IMR-90 (cell line): Measurements from ENCODE around the gene GPC5. TPM values are rescaled to one million over a fixed set of nuclear protein-coding genes. Genes with fewer than 3 reads are reported as not detected.

Source experiments
- ATAC-seq: fragments of 200-7000 bp; cut with Tn5 transposase; 2 replicates; pipeline ENCODE4 v1.9.1; 2020; ENCODE audit warnings: low read depth, mild to moderate bottlenecking, moderate library complexity
- BruUV-seq: library from RNA; stranded (reverse); fragments of 400-500 nt; replicated peaks from 2 replicates; lab custom pipeline; 2021; lab: Mats Ljungman, UMichigan
- CTCF ChIA-PET: fragments of 300-600 bp; formaldehyde crosslinking; extraction: SDS; loops from one replicate; lab custom pipeline; 2021; ENCODE audit warnings: antibody characterized with exemption; lab: Yijun Ruan, JAX
- POLR2A ChIA-PET: fragments of 300-600 bp; sonication (Branson Sonifier 250); formaldehyde crosslinking; loops from one replicate; lab custom pipeline; 2022; ENCODE audit warnings: antibody characterized with exemption; ENCODE audit not compliant: unreplicated experiment; lab: Charles Lee
- DNase-seq: peaks from one replicate; pipeline ENCODE4 v3.0.0; 2013
- H2AFZ ChIP-seq: replicated peaks from 2 replicates; pipeline ENCODE3; 2013; ENCODE audit warnings: low read length, mild to moderate bottlenecking; ENCODE audit not compliant: poor library complexity
- H2AK5ac ChIP-seq: 2 replicates; pipeline ENCODE4 v1.6.1; 2013; ENCODE audit warnings: low read depth, low read length, inconsistent platforms
- H2AK9ac ChIP-seq: replicated peaks from 2 replicates; pipeline ENCODE3; 2013; ENCODE audit warnings: mild to moderate bottlenecking, low read depth, low read length, moderate library complexity; ENCODE audit not compliant: poor library complexity
- H2BK120ac ChIP-seq: 2 replicates; pipeline ENCODE4 v1.6.1; 2013; ENCODE audit warnings: low read depth, low read length, inconsistent platforms
- H2BK15ac ChIP-seq: 3 replicates; pipeline ENCODE4 v1.6.1; 2013; ENCODE audit warnings: low read depth, low read length, inconsistent platforms
- H2BK20ac ChIP-seq: 2 replicates; pipeline ENCODE4 v1.6.1; 2013; ENCODE audit warnings: low read depth, mild to moderate bottlenecking, inconsistent platforms, low read length, moderate library complexity
- H2BK5ac ChIP-seq: 2 replicates; pipeline ENCODE4 v1.6.1; 2013; ENCODE audit warnings: mild to moderate bottlenecking, low read depth, low read length, inconsistent platforms; ENCODE audit not compliant: poor library complexity, severe bottlenecking
- H3K14ac ChIP-seq: replicated peaks from 2 replicates; pipeline ENCODE4 v1.6.1; 2013; ENCODE audit warnings: low read depth, low read length, inconsistent platforms
- H3K18ac ChIP-seq: 2 replicates; pipeline ENCODE4 v1.6.1; 2013; ENCODE audit warnings: low read depth, low read length, control low read depth
- H3K23ac ChIP-seq: 2 replicates; pipeline ENCODE4 v1.6.1; 2013; ENCODE audit warnings: low read depth, low read length, inconsistent platforms
- H3K27ac ChIP-seq: 2 replicates; pipeline ENCODE4 v1.5.1; 2013; ENCODE audit warnings: mild to moderate bottlenecking, control low read depth, low read length; ENCODE audit not compliant: insufficient read depth
- H3K27me3 ChIP-seq: 2 replicates; pipeline ENCODE4 v1.6.1; 2013; ENCODE audit warnings: low read length; ENCODE audit not compliant: control insufficient read depth, insufficient read depth
- H3K36me3 ChIP-seq: 2 replicates; pipeline ENCODE4 v1.6.1; 2013; ENCODE audit warnings: low read length, mixed read lengths; ENCODE audit not compliant: control insufficient read depth, insufficient read depth
- H3K4ac ChIP-seq: 2 replicates; pipeline ENCODE4 v1.6.1; 2013; ENCODE audit warnings: low read depth, low read length, inconsistent platforms
- H3K4me1 ChIP-seq: 2 replicates; pipeline ENCODE4 v1.6.1; 2013; ENCODE audit warnings: low read length, mixed read lengths; ENCODE audit not compliant: control insufficient read depth, insufficient read depth
- H3K4me2 ChIP-seq: 2 replicates; pipeline ENCODE4 v1.6.1; 2013; ENCODE audit warnings: low read depth, mild to moderate bottlenecking, control low read depth, low read length, moderate library complexity
- H3K4me3 ChIP-seq: 2 replicates; pipeline ENCODE4 v1.5.1; 2013; ENCODE audit warnings: low read depth, mild to moderate bottlenecking, control low read depth, low read length, moderate library complexity; ENCODE audit not compliant: insufficient read depth
- H3K56ac ChIP-seq: 2 replicates; pipeline ENCODE4 v1.6.1; 2013; ENCODE audit warnings: low read length, inconsistent platforms; ENCODE audit not compliant: insufficient read depth; ENCODE audit errors: extremely low read depth
- H3K79me1 ChIP-seq, 2 experiments: 2 replicates each; pipeline ENCODE4 v1.6.1; 2013; ENCODE audit warnings: low read length in 2 of 2, inconsistent platforms in 1 of 2, low read depth in 1 of 2
- H3K9ac ChIP-seq: 2 replicates; pipeline ENCODE4 v1.6.1; 2013; ENCODE audit warnings: low read depth, low read length, control low read depth
- H3K9me1 ChIP-seq: 2 replicates; pipeline ENCODE4 v1.6.1; 2013; ENCODE audit warnings: low read length, inconsistent platforms; ENCODE audit not compliant: insufficient read depth
- H3K9me3 ChIP-seq: 2 replicates; pipeline ENCODE4 v1.6.1; 2013; ENCODE audit warnings: low read length; ENCODE audit not compliant: control insufficient read depth, insufficient read depth
- H4K20me1 ChIP-seq: 2 replicates; pipeline ENCODE4 v1.6.1; 2013; ENCODE audit warnings: low read length, inconsistent platforms; ENCODE audit not compliant: insufficient read depth
- H4K5ac ChIP-seq: 2 replicates; pipeline ENCODE4 v1.6.1; 2013; ENCODE audit warnings: mild to moderate bottlenecking, low read depth, low read length, control low read depth
- H4K8ac ChIP-seq, 2 experiments: 2 replicates each; pipeline ENCODE4 v1.6.1; 2013; ENCODE audit warnings: low read depth in 2 of 2, low read length in 2 of 2, control low read depth in 1 of 2, inconsistent platforms in 1 of 2
- H4K91ac ChIP-seq: 2 replicates; pipeline ENCODE4 v1.6.1; 2013; ENCODE audit warnings: low read depth, low read length, inconsistent platforms; ENCODE audit not compliant: insufficient read depth
- BHLHE40 ChIP-seq: fragments of 150-350 bp; IDR thresholded peaks from 2 replicates; pipeline ENCODE4 v1.6.1; 2016; ENCODE audit warnings: mild to moderate bottlenecking, low read depth, low read length
- CEBPB ChIP-seq: IDR thresholded peaks from 2 replicates; pipeline ENCODE4 v1.6.1; 2012; ENCODE audit warnings: low read depth, low read length, improper control_type of control experiment
- CHD1 ChIP-seq: IDR thresholded peaks from 2 replicates; pipeline ENCODE4 v1.6.1; 2012; ENCODE audit warnings: low read depth, low read length, improper control_type of control experiment
- CTCF ChIP-seq: conservative IDR thresholded peaks from 2 replicates; pipeline ENCODE4 v1.5.1; 2012; ENCODE audit warnings: mild to moderate bottlenecking, low read depth, low read length, improper control_type of control experiment
- ELK1 ChIP-seq: fragments of 150-350 bp; IDR thresholded peaks from 2 replicates; pipeline ENCODE4 v1.6.1; 2016; ENCODE audit warnings: low read depth, mild to moderate bottlenecking, low read length, moderate library complexity, borderline replicate concordance
- FOS ChIP-seq: fragments of 150-350 bp; IDR thresholded peaks from 2 replicates; pipeline ENCODE4 v1.6.1; 2016; ENCODE audit warnings: low read depth, low read length
- MAFK ChIP-seq: IDR thresholded peaks from 2 replicates; pipeline ENCODE4 v1.6.1; 2012; ENCODE audit warnings: low read depth, low read length, improper control_type of control experiment
- MAZ ChIP-seq: IDR thresholded peaks from 2 replicates; pipeline ENCODE4 v1.6.1; 2012; ENCODE audit warnings: low read depth, mild to moderate bottlenecking, low read length, improper control_type of control experiment, moderate library complexity, borderline replicate concordance
- MXI1 ChIP-seq: IDR thresholded peaks from 2 replicates; pipeline ENCODE4 v1.6.1; 2012; ENCODE audit warnings: low read depth, mild to moderate bottlenecking, low read length, moderate library complexity, borderline replicate concordance
- NFE2L2 ChIP-seq: fragments of 150-350 bp; IDR thresholded peaks from 2 replicates; pipeline ENCODE4 v1.6.1; 2016; ENCODE audit warnings: low read depth, mild to moderate bottlenecking, low read length
- POLR2A ChIP-seq: IDR thresholded peaks from 2 replicates; pipeline ENCODE4 v1.6.1; 2012; ENCODE audit warnings: mild to moderate bottlenecking, low read depth, low read length
- RAD21 ChIP-seq: IDR thresholded peaks from 2 replicates; pipeline ENCODE4 v1.6.1; 2012; ENCODE audit warnings: low read length, improper control_type of control experiment
- RCOR1 ChIP-seq: IDR thresholded peaks from 2 replicates; pipeline ENCODE4 v1.6.1; 2012; ENCODE audit warnings: mild to moderate bottlenecking, low read length, improper control_type of control experiment; ENCODE audit not compliant: insufficient replicate concordance
- RFX5 ChIP-seq: IDR thresholded peaks from 2 replicates; pipeline ENCODE4 v1.8.0; 2012; ENCODE audit warnings: low read depth, mild to moderate bottlenecking, low read length, moderate library complexity
- SMC3 ChIP-seq: fragments of 150-350 bp; IDR thresholded peaks from 2 replicates; pipeline ENCODE4 v1.6.1; 2016; ENCODE audit warnings: low read depth, mild to moderate bottlenecking, antibody characterized with exemption, low read length, moderate library complexity
- USF2 ChIP-seq: fragments of 150-350 bp; IDR thresholded peaks from 2 replicates; pipeline ENCODE4 v1.6.1; 2017; ENCODE audit warnings: mild to moderate bottlenecking, antibody characterized with exemption, low read length, low read depth
- dilution Hi-C: fragments of 300-500 bp; cut with HindIII; formaldehyde crosslinking; loops from one replicate; pipeline ENCODE4 v1.14.3; 2018; ENCODE audit warnings: low sequenced_read_pairs; ENCODE audit not compliant: unreplicated experiment
- in situ Hi-C: fragments of 300-500 bp; cut with MboI; formaldehyde crosslinking; loops from 3 replicates; pipeline ENCODE4 v1.14.3; 2019; ENCODE audit warnings: low sequenced_read_pairs, inconsistent platforms, mixed read lengths
- intact Hi-C: fragments of 100-400 bp; cut with micrococcal nuclease; formaldehyde crosslinking; loops from 2 replicates; pipeline ENCODE4 v1.10.0; 2022
- polyA plus RNA-seq, 3 experiments: library from polyadenylated mRNA; depleted of rRNA; stranded (reverse); fragments of >200 nt; gene quantifications; 2 replicates each; pipeline ENCODE4 v1.2.3, GENCODE V29; 2012; ENCODE audit warnings: low replicate concordance in 1 of 3
- total RNA-seq: library from RNA; depleted of rRNA; stranded (reverse); fragments of >200 nt; gene quantifications from 2 replicates; pipeline ENCODE4 v1.2.3, GENCODE V29; 2012

The GPC5 gene
- total and polyA plus RNA-seq, 2 of the 4 experiments (the other 2 are of a cell fraction) = 0.94 to 1.8 TPM

- Histone ChIP-seq H2BK15ac (no peak overlapping the region), H4K91ac (no peak overlapping the region), H4K5ac (no peak overlapping the region), H3K4ac (no peak overlapping the region), H3K14ac (no peak overlapping the region), H3K9me1 (no peaks in the 10 kb centered on the region), H3K9ac (no peak overlapping the region), H4K8ac (no peak overlapping the region), H3K23ac (no peak overlapping the region), H3K79me1 (no peaks in the 10 kb centered on the region), H2AK5ac (no peak overlapping the region), H3K18ac (no peak overlapping the region), H3K4me1 (no peaks in the 10 kb centered on the region), H3K4me2 (no peak overlapping the region), H3K9me3 (no peaks in the 10 kb centered on the region; the same call in 1 of the 2 replicates), H2AK9ac (no peak overlapping the region), H3K27me3 (no peaks in the 10 kb centered on the region), H2AFZ (no peak overlapping the region), H2BK120ac (no peak overlapping the region), H4K20me1 (no peaks in the 10 kb centered on the region), H3K36me3 (no peaks in the 10 kb centered on the region), H2BK5ac (no peak overlapping the region), H3K56ac (no peak overlapping the region), H3K27ac (no peak overlapping the region), H3K4me3 (no peak overlapping the region), H2BK20ac (no peak overlapping the region)
- POLR2A ChIA-PET = no interaction called here
- ATAC-seq = no peak
- dilution Hi-C loops = no loop called here
- DNase-seq = no peak
- TF ChIP-seq ELK1 (no peak), FOS (no peak), NFE2L2 (no peak), BHLHE40 (no peak), RFX5 (no peak), CEBPB (no peak), MXI1 (no peak), MAFK (no peak), USF2 (no peak), RCOR1 (no peak), SMC3 (no peak), POLR2A (no peak), CTCF (no peak), RAD21 (no peak), CHD1 (no peak), MAZ (no peak)
- in situ Hi-C loops = no loop called here
- BruUV-seq = no TSS peak
- CTCF ChIA-PET = no interaction called here
- intact Hi-C loops = loop anchor here (10.0 kb wide), 1 partner anchor 1769 kb away; the partner anchor contains the start of gene GPR180
Observed at GRCh38 chr13:92836171-92836570, 1437.8 kb downstream of the GPC5 start.
